SK-N-DZ (cell line): Measurements from ENCODE around the gene SLC15A1.
"Not testable (repeated sequence)": the region's sequence is repeated elsewhere in the genome, so short reads cannot be mapped to it uniquely, and the experiment has no call there.

Source experiments
- DNase-seq: peaks from one replicate; pipeline ENCODE4 v3.0.0-alpha.2; 2015; ENCODE audit warnings: low spot score
- small RNA-seq, 2 experiments: library from RNA; depleted of rRNA; stranded (forward); fragments of <200 nt; gene quantifications; one replicate each; pipeline ENCODE3, GENCODE V24; 2014

SLC15A1 gene

GRCh38 chr13:98658131-98658530, 94.3 kb downstream of the SLC15A1 start:
- DNase-seq = no peak

DNA sequence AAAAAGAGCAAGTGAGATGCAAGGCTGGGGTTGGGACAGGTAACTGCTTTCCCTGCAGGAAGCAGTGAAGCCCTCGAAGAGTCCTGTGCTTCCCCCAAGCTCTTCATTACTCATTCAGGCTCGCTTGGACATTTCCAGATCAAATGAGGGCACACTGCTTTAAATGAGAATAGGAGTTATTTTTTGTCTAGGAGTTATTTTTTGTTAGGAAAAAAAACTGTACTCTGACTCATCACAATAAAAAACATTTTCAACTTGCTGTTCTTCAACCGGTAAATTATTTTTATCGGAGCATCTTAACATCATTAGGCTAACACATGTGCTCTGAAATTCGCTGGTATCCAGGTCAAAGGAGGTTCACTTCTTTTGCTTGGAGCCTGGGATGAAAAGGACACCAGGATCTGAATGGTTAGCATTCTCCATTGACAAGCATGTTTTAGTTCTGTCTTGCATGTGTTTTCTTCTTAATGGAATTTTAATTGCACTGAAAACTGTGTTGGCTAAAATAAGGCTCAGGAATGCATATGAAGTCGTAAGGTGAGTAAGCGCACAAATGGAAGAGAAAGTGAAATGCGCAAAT, 94.9 kb downstream of the SLC15A1 start:
- DNase-seq = peak; percentile 36

- DNase-seq = no peak
Measured at GRCh38 chr13:98656223-98656622, 96.2 kb downstream of the SLC15A1 start.

- DNase-seq = peak; percentile 76
Measured at GRCh38 chr13:98653463-98653985, 98.9 kb downstream of the SLC15A1 start.

DNA sequence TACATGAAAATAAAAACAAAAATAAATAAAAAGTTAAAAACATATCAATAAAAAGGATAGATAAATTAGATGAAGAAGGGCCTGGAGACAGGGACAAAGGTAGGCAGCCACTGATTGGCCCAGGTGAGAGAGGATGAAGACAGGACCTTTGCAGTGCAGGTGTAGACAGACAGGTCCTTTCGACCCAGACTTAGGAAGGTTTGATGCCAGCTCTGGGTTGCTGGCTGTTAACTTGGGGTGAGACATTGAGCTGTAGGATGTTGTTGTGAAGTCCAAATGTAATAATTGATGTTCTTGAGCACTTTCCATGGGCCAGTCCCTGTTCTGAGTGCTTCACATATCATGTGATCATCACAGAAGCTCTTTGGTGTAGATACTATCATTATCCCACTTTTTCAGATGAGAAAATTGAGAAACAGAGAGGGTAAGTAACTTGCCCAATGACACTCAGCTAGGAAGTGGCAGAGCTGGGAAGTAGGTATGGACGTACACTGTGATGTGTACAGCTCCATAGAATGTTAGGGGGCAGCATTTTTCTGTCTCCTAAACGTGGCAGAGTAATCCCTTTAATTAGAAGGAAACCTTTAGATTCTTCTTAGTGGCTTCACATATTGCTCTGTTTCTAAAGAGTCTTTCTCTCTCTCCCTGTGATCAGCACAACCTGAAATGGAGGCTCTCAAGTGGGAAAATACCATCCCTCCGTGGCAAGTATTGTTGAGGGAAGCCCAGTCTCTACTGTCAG, 99.6 kb downstream of the SLC15A1 start:
- DNase-seq = no peak

DNA sequence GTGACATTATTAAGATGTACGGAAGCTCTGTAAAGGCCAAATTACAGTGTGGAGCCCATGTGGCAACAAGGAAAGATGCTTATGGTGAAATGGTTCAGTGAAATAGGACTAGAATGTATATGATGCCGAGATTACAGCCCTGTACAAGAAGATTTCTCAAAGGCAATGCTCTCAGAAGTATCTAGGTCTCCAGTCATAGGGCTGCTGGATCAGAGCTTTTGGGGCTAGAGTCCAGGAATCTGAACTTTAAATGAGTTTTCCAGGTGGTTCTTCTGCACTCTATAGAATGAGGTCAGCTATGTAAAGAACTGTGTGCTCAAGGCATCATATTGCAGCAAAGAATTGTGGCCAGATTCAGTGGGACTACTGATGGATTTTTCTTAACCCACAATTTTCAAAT, 100.2 kb downstream of the SLC15A1 start:
- DNase-seq = no peak

DNA sequence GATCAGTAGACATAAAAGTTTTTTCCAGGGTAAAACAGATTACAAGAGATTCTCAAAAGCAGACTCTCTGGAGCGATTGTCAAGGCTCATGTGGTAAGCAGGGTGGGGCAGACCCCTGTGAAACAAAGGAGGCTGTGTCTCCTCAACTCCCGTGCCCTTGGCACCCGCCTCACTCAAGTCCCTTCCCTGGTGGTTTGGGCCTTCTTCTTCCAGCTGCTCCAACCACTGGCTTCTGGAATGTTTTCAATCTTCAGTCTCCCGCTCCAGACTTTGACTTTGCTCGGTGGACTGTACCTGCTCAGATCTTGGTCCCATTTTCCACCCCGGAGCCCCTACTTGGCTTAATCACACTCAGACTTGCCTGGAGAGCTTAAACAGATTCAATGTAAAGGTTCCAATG, 100.7 kb downstream of the SLC15A1 start:
- no peak for DNase-seq

DNA sequence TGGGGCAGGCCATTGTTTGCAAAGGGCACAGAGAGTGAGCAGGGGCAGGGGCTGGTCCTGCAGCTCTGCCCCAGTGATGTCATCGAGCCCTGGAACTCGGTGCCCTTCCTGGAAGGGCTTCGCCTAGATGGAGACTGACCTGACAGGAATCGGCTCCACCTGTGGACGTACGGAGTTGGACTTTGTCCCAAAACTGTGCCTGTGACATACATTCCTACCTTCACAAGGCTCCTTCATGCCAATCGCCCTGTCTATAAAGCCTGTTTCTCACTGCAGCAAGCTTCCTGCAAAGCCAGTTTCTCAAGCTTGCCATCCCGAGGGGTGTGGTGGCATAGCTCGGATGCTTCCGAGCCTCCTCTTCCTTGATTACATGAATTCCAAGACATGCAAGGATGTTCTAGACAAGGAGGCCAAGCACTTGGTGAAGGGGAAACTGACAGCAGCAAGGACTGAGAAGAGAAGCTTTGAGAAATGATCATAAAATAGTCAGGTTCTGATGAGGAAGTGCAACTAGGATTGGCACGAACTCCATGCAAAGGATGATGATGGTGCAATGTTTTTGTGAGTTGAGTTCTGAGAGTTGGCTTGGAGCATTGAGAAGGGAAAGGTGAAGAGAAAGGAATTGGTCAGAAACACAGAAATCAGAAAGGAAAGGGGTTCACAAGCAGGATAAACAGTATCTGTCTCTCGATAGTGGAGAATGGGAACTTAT, 101.9 kb downstream of the SLC15A1 start:
- no peak for DNase-seq

- no peak for DNase-seq
Measured at GRCh38 chr13:98649861-98650260, 102.6 kb downstream of the SLC15A1 start.

DNA sequence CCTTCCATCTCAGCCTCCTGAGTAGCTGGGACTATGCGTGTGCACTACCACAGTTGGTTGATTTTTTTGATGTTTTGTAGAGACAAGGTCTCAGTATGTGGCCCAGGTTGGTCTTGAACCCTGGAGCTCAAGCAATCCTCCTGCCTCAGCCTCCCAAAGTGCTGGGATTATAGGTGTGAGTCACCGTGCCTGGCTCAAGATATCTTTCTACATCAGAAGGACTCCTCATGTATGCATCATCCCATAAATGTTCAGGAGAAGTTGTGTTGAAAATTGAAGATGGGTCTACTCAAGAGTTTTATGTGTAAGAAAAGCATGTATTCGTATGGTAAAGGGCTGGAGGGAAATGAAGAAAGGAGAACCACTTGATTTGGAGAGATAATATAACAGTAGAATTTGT, 103.8 kb downstream of the SLC15A1 start:
- no peak for DNase-seq

DNA sequence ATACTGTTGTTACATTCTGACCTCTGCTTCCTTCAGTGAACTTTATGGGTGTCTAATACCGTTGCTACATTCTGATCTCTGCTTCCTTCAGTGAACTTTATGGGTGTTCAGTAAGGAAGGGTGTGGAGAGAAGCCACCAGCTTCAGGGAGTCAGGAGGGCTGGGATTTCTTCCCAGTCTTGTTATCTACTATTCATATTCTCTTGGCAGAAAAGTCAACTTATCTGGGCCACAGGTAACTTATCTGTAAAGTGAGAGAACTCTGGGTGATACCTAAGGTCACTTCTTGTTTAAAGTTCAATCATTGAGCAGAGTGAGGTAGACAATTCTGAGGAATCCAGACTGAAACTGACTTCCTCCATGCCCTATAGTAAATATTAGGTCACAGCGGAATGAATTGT, 104.3 kb downstream of the SLC15A1 start:
- no peak for DNase-seq

GRCh38 chr13:98647121-98647520, 105.4 kb downstream of the SLC15A1 start:
- DNase-seq = no peak

DNA sequence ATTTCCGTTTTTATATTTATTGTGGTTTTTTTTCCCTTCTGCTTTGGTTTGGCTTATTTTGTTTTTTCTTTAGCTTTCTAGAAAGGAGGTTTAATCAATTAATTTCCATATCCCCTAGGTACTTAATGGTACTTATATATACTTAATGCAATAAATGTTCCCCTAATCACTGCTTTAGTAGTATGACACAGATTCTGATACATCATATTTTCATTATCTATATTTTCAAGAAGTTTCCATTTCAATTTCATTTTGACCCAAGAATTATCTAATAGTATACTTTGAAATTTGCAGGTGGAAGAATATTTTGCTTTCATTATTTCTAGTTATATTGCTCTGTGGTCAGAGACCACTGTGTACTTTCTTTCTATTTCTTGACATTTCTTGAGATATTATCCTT, 109.0 kb downstream of the SLC15A1 start:
- DNase-seq = no peak

GRCh38 chr13:98641075-98641474, 111.4 kb downstream of the SLC15A1 start:
- DNase-seq = no peak

DNA sequence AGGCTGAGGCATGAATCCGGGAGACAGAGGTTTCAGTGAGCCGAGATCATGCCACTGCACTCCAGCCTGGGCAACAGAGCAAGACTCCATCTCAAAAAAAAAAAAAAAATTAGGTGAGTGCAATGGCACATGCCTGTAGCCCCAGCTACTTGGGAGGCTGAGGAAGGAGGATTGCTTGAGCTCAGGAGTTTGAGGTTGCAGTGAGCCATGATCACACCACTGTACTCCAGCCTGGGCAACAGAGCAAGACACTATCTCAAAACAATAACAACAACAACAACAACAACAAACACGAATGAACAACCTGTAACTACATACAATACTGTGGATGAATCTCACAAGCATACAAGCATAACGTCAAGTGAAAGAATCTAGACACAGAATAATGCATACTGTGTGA, 112.7 kb downstream of the SLC15A1 start:
- not testable (repeated sequence) for DNase-seq

- DNase-seq = not testable (repeated sequence)
Measured at GRCh38 chr13:98638352-98638751, 114.1 kb downstream of the SLC15A1 start.

Small RNA genes within 50 kb of the gene (small RNA-seq; reads per million reads assigned to genes)
- 0 to 0.13 reads per million in 2 experiments for gene RN7SL60P
